Measurements from ENCODE around the gene PDZRN4. TPM values are rescaled to one million over a fixed set of nuclear protein-coding genes. Genes with fewer than 3 reads are reported as not detected.

The PDZRN4 gene
- total and polyA plus RNA-seq, 2 experiments from 2014 or later, result 0.90 TPM; not detected in 1

GRCh38 chr12:41442896-41443295 lies 254.8 kb downstream of the PDZRN4 start:
- no peak overlapping the region for H2AFZ ChIP-seq
- H3K27me3 Mint-ChIP-seq (ENCODE audit: insufficient read depth, low read depth, poor library complexity), result no peaks in the 10 kb centered on the region
- H3K36me3 ChIP-seq (ENCODE audit: insufficient read depth), result no peaks in the 10 kb centered on the region
- TF ChIP-seq NANOG (IDR thresholded peaks at IDR 0.05; ENCODE audit: borderline replicate concordance), result no peak
- TF ChIP-seq REST (IDR thresholded peaks at IDR 0.05; ENCODE audit: unreplicated experiment), result no peak
- TF ChIP-seq JUNB (IDR thresholded peaks at IDR 0.05; ENCODE audit: unreplicated experiment), result no peak
- TF ChIP-seq EZH2 (IDR thresholded peaks at IDR 0.05; ENCODE audit: low read depth, unreplicated experiment), result no peak
- no peak for TF ChIP-seq EZH2phosphoT487 (IDR thresholded peaks at IDR 0.05; ENCODE audit: unreplicated experiment)
- no peak for TF ChIP-seq ZNF114 (CRISPR knock-in tag; IDR thresholded peaks at IDR 0.05)
- H3K4me2 ChIP-seq, result no peak overlapping the region
- H3F3A ChIP-seq (replicated peaks; ENCODE audit: low read depth), result no peaks in the 10 kb centered on the region
- no peaks in the 10 kb centered on the region for H3K79me2 ChIP-seq (replicated peaks; ENCODE audit: insufficient read depth)
- H3K27ac ChIP-seq (ENCODE audit: low read depth), result no peak overlapping the region
- ATAC-seq (no peak), DNase-seq (ENCODE audit: low spot score) (no peak)
- no peak overlapping the region for H3K4me3 ChIP-seq
- peaks cover 25% of the 10 kb centered on the region for H3K4me1 ChIP-seq (ENCODE audit: insufficient read depth)
- H3K4me1 Mint-ChIP-seq, result peaks cover 19% of the 10 kb centered on the region
- no peaks in the 10 kb centered on the region for H3K27me3 ChIP-seq (ENCODE audit: insufficient read depth)
- no peaks in the 10 kb centered on the region for H3K9me3 Mint-ChIP-seq
- H3K36me3 Mint-ChIP-seq (ENCODE audit: low read depth), result no peaks in the 10 kb centered on the region
- H3K4me3 Mint-ChIP-seq, result no peak overlapping the region
- no peaks in the 10 kb centered on the region for H4K20me1 ChIP-seq (replicated peaks; ENCODE audit: insufficient read depth)
- no peaks in the 10 kb centered on the region for H3K9me2 ChIP-seq (ENCODE audit: insufficient read depth)
- H3K27ac Mint-ChIP-seq, result no peak overlapping the region

- ATAC-seq, result no peak
- Mint-ChIP-seq H3K36me3 (ENCODE audit: low read depth) (no peaks in the 10 kb centered on the region), H3K4me3 (no peak overlapping the region), H3K27ac (no peak overlapping the region), H3K27me3 (ENCODE audit: insufficient read depth, low read depth, poor library complexity) (no peaks in the 10 kb centered on the region), H3K9me3 (no peaks in the 10 kb centered on the region), H3K4me1 (peaks cover 13% of the 10 kb centered on the region)
- Histone ChIP-seq H3K27me3 (ENCODE audit: insufficient read depth) (no peaks in the 10 kb centered on the region), H3F3A (replicated peaks; ENCODE audit: low read depth) (no peaks in the 10 kb centered on the region), H3K4me1 (ENCODE audit: insufficient read depth) (peaks cover 22% of the 10 kb centered on the region), H3K79me2 (replicated peaks; ENCODE audit: insufficient read depth) (no peaks in the 10 kb centered on the region), H3K27ac (ENCODE audit: low read depth) (no peak overlapping the region), H3K4me3 (no peak overlapping the region), H3K36me3 (ENCODE audit: insufficient read depth) (no peaks in the 10 kb centered on the region), H3K4me2 (no peak overlapping the region), H3K9me2 (ENCODE audit: insufficient read depth) (no peaks in the 10 kb centered on the region), H2AFZ (0 out of 2 replicates have a peak overlapping the region, but pooled peaks have one; percentile 25), H4K20me1 (replicated peaks; ENCODE audit: insufficient read depth) (no peaks in the 10 kb centered on the region)
- no peak for DNase-seq (ENCODE audit: low spot score)
- no peak for TF ChIP-seq CTCF (conservative IDR thresholded peaks at IDR 0.05; ENCODE audit: low read depth in 2 of 2)
Measured at GRCh38 chr12:41443690-41444089, 255.6 kb downstream of the PDZRN4 start.
